Neural cell (in vitro differentiated cells): ENCODE measurements around the gene SPECC1. TPM values are rescaled to one million over a fixed set of nuclear protein-coding genes. Genes with fewer than 3 reads are reported as not detected.

Experiments used
- H2AFZ ChIP-seq: fragments of 200-600, 300-800 bp; sonication (generic), shearing (Covaris generic); 2 replicates; pipeline ENCODE4 v1.6.0; 2014; ENCODE audit warnings: low read depth, mild to moderate bottlenecking, antibody characterized with exemption, low read length, moderate library complexity
- H3F3A ChIP-seq: fragments of 200-600 bp; shearing (Covaris generic); 2 replicates; pipeline ENCODE4 v1.6.1; 2016; ENCODE audit warnings: mild to moderate bottlenecking, moderate library complexity, mixed read lengths, antibody characterized with exemption, low read length; ENCODE audit not compliant: insufficient read depth, poor library complexity, severe bottlenecking
- H3K27ac ChIP-seq: fragments of 200-600, 300-800 bp; sonication (generic), shearing (Covaris generic); 2 replicates; pipeline ENCODE4 v1.5.1; 2014; ENCODE audit warnings: mild to moderate bottlenecking, low read length, moderate library complexity
- H3K27me3 ChIP-seq: fragments of 300-800, 200-600 bp; sonication (generic), shearing (Covaris generic); 2 replicates; pipeline ENCODE4 v1.6.0; 2014; ENCODE audit warnings: mild to moderate bottlenecking, low read depth, low read length, moderate library complexity; ENCODE audit not compliant: insufficient read depth
- H3K36me3 ChIP-seq: fragments of 300-800, 200-600 bp; sonication (generic), shearing (Covaris generic); 2 replicates; pipeline ENCODE4 v1.5.1; 2014; ENCODE audit warnings: mild to moderate bottlenecking, antibody characterized with exemption, low read length, moderate library complexity; ENCODE audit not compliant: insufficient read depth
- H3K4me2 ChIP-seq: fragments of 300-800, 200-600 bp; sonication (generic), shearing (Covaris generic); 2 replicates; pipeline ENCODE4 v1.6.0; 2014; ENCODE audit warnings: mild to moderate bottlenecking, low read length
- H3K4me3 ChIP-seq: fragments of 300-800, 200-600 bp; sonication (generic), shearing (Covaris generic); 2 replicates; pipeline ENCODE4 v1.5.1; 2014; ENCODE audit warnings: mild to moderate bottlenecking, low read length, moderate library complexity
- H3K79me2 ChIP-seq: fragments of 200-600 bp; shearing (Covaris generic); replicated peaks from 2 replicates; pipeline ENCODE4 v1.6.0; 2014; ENCODE audit warnings: mild to moderate bottlenecking, low read length, moderate library complexity; ENCODE audit not compliant: insufficient read depth
- H3K9ac ChIP-seq: fragments of 300-800, 200-600 bp; sonication (generic), shearing (Covaris generic); 2 replicates; pipeline ENCODE4 v1.6.1; 2016; ENCODE audit warnings: mild to moderate bottlenecking, low read length, mixed read lengths
- H3K9me2 ChIP-seq: fragments of 200-600 bp; shearing (Covaris generic); 2 replicates; pipeline ENCODE4 v1.6.1; 2016; ENCODE audit warnings: mild to moderate bottlenecking, low read length, mixed read lengths; ENCODE audit not compliant: insufficient read depth
- H3K9me3 ChIP-seq: fragments of 200-600, 300-800 bp; sonication (generic), shearing (Covaris generic); 2 replicates; pipeline ENCODE4 v1.6.1; 2016; ENCODE audit warnings: mild to moderate bottlenecking, mixed run types, low read length, moderate library complexity, mixed read lengths
- H4K20me1 ChIP-seq: fragments of 200-600 bp; shearing (Covaris generic); 2 replicates; pipeline ENCODE4 v1.6.1; 2016; ENCODE audit warnings: mild to moderate bottlenecking, mixed run types; ENCODE audit not compliant: insufficient read depth
- EP300 ChIP-seq: fragments of 450-650 bp; conservative IDR thresholded peaks from 2 replicates; pipeline ENCODE4 v1.6.1; 2014; ENCODE audit warnings: antibody characterized with exemption, mild to moderate bottlenecking, moderate library complexity; ENCODE audit not compliant: poor library complexity, severe bottlenecking
- EZH2 ChIP-seq: fragments of 200-600, 300-800 bp; shearing (Covaris generic), sonication (generic); IDR thresholded peaks from 2 replicates; pipeline ENCODE4 v1.6.1; 2014; ENCODE audit warnings: antibody characterized with exemption, low read length, borderline replicate concordance, mild to moderate bottlenecking; ENCODE audit not compliant: insufficient read depth, poor library complexity, severe bottlenecking
- MXI1 ChIP-seq: fragments of 450-650 bp; conservative IDR thresholded peaks from 2 replicates; pipeline ENCODE4 v1.6.1; 2014; ENCODE audit warnings: antibody characterized with exemption, mild to moderate bottlenecking; ENCODE audit not compliant: poor library complexity, severe bottlenecking
- POLR2AphosphoS5 ChIP-seq: IDR thresholded peaks from 2 replicates; pipeline ENCODE4 v1.6.1; 2012
- RAD21 ChIP-seq: fragments of 450-650 bp; conservative IDR thresholded peaks from 2 replicates; pipeline ENCODE4 v1.6.1; 2014; ENCODE audit warnings: antibody characterized with exemption, mild to moderate bottlenecking, moderate library complexity
- SMC3 ChIP-seq: fragments of 450-650 bp; conservative IDR thresholded peaks from 2 replicates; pipeline ENCODE4 v1.6.1; 2014; ENCODE audit warnings: antibody characterized with exemption, mild to moderate bottlenecking, moderate library complexity; ENCODE audit not compliant: poor library complexity
- TAF1 ChIP-seq: IDR thresholded peaks from 2 replicates; pipeline ENCODE4 v1.6.1; 2012; ENCODE audit warnings: low read depth
- polyA plus RNA-seq: library from polyadenylated mRNA; depleted of rRNA; stranded (reverse); fragments of >200 nt; gene quantifications from 2 replicates; pipeline ENCODE4 v1.2.3, GENCODE V29; 2014
- TF ChIP-seq, protein P1 (sequence below): fragments of 450-650 bp; IDR thresholded peaks from 2 replicates; pipeline ENCODE4 v1.5.1; 2014; ENCODE audit warnings: antibody characterized with exemption, mild to moderate bottlenecking, moderate library complexity; ENCODE audit not compliant: poor library complexity, severe bottlenecking
- TF ChIP-seq, protein P2 (sequence below): IDR thresholded peaks from 2 replicates; pipeline ENCODE4 v1.6.1; 2012; ENCODE audit warnings: borderline replicate concordance

SPECC1 gene
- polyA plus RNA-seq, 1 donor from 2014 or later = 8.6 TPM

DNA sequence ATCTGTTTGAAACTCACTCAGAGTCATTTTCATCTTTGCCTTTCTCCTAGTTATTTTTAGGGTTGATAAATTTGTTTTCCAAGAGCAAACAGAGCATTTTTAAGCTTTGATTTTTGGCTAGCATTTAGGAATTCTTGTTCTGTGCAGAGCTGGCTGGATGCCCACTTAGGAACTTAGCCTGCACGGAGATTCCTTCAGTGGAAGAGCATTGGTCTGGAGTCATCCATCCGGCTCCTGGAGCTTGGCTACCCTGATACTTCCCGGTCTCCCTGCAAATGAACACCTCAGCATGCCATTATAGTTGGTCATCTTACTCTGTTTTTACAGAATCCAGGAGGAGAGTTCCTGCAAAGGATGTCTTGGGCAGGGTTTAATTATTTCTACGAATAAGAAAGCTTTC, 57.1 kb downstream of the SPECC1 start:
- no peaks in the 10 kb centered on the region for H3K79me2 ChIP-seq
- H3K36me3 ChIP-seq = no peaks in the 10 kb centered on the region
- no peaks in the 10 kb centered on the region for H3F3A ChIP-seq
- H3K27ac ChIP-seq = no peak overlapping the region
- no peaks in the 10 kb centered on the region for H3K9me2 ChIP-seq
- H3K27me3 ChIP-seq = no peaks in the 10 kb centered on the region
- TF ChIP-seq, protein P1, sequence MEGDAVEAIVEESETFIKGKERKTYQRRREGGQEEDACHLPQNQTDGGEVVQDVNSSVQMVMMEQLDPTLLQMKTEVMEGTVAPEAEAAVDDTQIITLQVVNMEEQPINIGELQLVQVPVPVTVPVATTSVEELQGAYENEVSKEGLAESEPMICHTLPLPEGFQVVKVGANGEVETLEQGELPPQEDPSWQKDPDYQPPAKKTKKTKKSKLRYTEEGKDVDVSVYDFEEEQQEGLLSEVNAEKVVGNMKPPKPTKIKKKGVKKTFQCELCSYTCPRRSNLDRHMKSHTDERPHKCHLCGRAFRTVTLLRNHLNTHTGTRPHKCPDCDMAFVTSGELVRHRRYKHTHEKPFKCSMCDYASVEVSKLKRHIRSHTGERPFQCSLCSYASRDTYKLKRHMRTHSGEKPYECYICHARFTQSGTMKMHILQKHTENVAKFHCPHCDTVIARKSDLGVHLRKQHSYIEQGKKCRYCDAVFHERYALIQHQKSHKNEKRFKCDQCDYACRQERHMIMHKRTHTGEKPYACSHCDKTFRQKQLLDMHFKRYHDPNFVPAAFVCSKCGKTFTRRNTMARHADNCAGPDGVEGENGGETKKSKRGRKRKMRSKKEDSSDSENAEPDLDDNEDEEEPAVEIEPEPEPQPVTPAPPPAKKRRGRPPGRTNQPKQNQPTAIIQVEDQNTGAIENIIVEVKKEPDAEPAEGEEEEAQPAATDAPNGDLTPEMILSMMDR = no peak
- TF ChIP-seq SMC3 (no peak), MXI1 (no peak), POLR2AphosphoS5 (no peak), RAD21 (no peak), EP300 (no peak)
- TF ChIP-seq, protein P2, sequence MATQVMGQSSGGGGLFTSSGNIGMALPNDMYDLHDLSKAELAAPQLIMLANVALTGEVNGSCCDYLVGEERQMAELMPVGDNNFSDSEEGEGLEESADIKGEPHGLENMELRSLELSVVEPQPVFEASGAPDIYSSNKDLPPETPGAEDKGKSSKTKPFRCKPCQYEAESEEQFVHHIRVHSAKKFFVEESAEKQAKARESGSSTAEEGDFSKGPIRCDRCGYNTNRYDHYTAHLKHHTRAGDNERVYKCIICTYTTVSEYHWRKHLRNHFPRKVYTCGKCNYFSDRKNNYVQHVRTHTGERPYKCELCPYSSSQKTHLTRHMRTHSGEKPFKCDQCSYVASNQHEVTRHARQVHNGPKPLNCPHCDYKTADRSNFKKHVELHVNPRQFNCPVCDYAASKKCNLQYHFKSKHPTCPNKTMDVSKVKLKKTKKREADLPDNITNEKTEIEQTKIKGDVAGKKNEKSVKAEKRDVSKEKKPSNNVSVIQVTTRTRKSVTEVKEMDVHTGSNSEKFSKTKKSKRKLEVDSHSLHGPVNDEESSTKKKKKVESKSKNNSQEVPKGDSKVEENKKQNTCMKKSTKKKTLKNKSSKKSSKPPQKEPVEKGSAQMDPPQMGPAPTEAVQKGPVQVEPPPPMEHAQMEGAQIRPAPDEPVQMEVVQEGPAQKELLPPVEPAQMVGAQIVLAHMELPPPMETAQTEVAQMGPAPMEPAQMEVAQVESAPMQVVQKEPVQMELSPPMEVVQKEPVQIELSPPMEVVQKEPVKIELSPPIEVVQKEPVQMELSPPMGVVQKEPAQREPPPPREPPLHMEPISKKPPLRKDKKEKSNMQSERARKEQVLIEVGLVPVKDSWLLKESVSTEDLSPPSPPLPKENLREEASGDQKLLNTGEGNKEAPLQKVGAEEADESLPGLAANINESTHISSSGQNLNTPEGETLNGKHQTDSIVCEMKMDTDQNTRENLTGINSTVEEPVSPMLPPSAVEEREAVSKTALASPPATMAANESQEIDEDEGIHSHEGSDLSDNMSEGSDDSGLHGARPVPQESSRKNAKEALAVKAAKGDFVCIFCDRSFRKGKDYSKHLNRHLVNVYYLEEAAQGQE = no peak
- no peak overlapping the region for H2AFZ ChIP-seq
- H4K20me1 ChIP-seq = no peaks in the 10 kb centered on the region
- H3K9me3 ChIP-seq = no peaks in the 10 kb centered on the region
- H3K4me3 ChIP-seq = no peak overlapping the region
- H3K9ac ChIP-seq = no peak overlapping the region
- H3K4me2 ChIP-seq = no peak overlapping the region

DNA sequence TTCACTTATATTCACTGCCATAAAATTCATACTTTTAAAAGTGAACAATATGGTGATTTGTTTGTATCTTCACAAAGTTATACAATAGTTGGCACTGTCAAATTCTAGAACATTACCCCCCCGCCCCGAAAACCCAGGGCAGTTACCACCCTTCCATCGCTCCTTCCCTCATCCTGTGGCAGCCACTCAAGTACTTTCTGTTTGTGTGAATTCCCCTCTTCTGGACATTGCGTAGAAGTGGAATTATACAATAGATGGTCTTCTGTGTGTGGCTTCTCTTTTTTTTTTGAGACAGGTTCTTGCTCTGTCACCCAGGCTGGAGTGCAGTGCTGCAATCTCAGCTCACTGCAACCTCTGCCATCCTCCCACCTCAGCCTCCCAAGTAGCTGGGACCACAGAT, 58.6 kb downstream of the SPECC1 start:
- H3K79me2 ChIP-seq = no peaks in the 10 kb centered on the region
- H3K9me2 ChIP-seq = no peaks in the 10 kb centered on the region
- no peak overlapping the region for H2AFZ ChIP-seq
- H3K9me3 ChIP-seq = no peaks in the 10 kb centered on the region
- TF ChIP-seq EZH2 = no peak
- TF ChIP-seq POLR2AphosphoS5 = no peak
- TF ChIP-seq TAF1 = no peak
- TF ChIP-seq, protein P1 = no peak
- no peak for TF ChIP-seq RAD21
- no peak for TF ChIP-seq SMC3
- TF ChIP-seq, protein P2 = no peak
- no peak for TF ChIP-seq MXI1
- no peak for TF ChIP-seq EP300
- H3K9ac ChIP-seq = no peak overlapping the region
- no peak overlapping the region for H3K27ac ChIP-seq
- no peak overlapping the region for H3K4me2 ChIP-seq
- H4K20me1 ChIP-seq = no peaks in the 10 kb centered on the region
- no peaks in the 10 kb centered on the region for H3F3A ChIP-seq
- H3K4me3 ChIP-seq = no peak overlapping the region
- H3K36me3 ChIP-seq = no peaks in the 10 kb centered on the region
- no peaks in the 10 kb centered on the region for H3K27me3 ChIP-seq
